Naive B cell (primary cell): ENCODE measurements around the gene SORBS2. TPM values are rescaled to one million over a fixed set of nuclear protein-coding genes. Genes with fewer than 3 reads are reported as not detected.
A peak's percentile ranks its signal among the peaks of the same experiment; 100 is the strongest.

Experiments used
- ATAC-seq, 2 donors: fragments of 150-1000 bp; cut with Tn5 transposase; 2 replicates each; pipeline ENCODE4 v1.10.0; 2021; ENCODE audit warnings: low read depth in 2 of 2, mild to moderate bottlenecking in 2 of 2, moderate library complexity in 2 of 2
- DNase-seq: peaks from one replicate; pipeline ENCODE4 v3.0.0; 2022
- H3K27ac Mint-ChIP-seq, 6 donors: one replicate each; pipeline ENCODE4 v1.8.0; 2020 to 2022; ENCODE audit warnings: mild to moderate bottlenecking in 6 of 6, mixed read lengths in 6 of 6, moderate library complexity in 5 of 6, inconsistent platforms in 2 of 6
- H3K27me3 Mint-ChIP-seq, 3 donors: one replicate each; pipeline ENCODE4 v1.8.0; 2021 to 2022; ENCODE audit warnings: mixed read lengths in 3 of 3, mild to moderate bottlenecking in 1 of 3
- H3K36me3 Mint-ChIP-seq, 2 donors: one replicate each; pipeline ENCODE4 v1.8.0; 2020 to 2022; ENCODE audit warnings: mixed read lengths in 2 of 2, inconsistent platforms in 1 of 2, mild to moderate bottlenecking in 1 of 2
- H3K4me1 Mint-ChIP-seq, 3 donors: one replicate each; pipeline ENCODE4 v1.8.0; 2020 to 2022; ENCODE audit warnings: mixed read lengths in 3 of 3, inconsistent platforms in 1 of 3, mild to moderate bottlenecking in 1 of 3, moderate library complexity in 1 of 3
- H3K4me3 Mint-ChIP-seq, 8 donors: one replicate each; pipeline ENCODE4 v1.8.0; 2020 to 2022; ENCODE audit warnings: mild to moderate bottlenecking in 8 of 8, mixed read lengths in 8 of 8, moderate library complexity in 8 of 8, inconsistent platforms in 2 of 8
- H3K9me3 Mint-ChIP-seq, 7 donors: one replicate each; pipeline ENCODE4 v1.8.0; 2020 to 2022; ENCODE audit warnings: mixed read lengths in 7 of 7, mild to moderate bottlenecking in 5 of 7, inconsistent platforms in 2 of 7, moderate library complexity in 1 of 7
- polyA plus RNA-seq, 6 donors: library from polyadenylated mRNA; unstranded; fragments of 300-500 nt; fragmentation: Illumina TruSeq; gene quantifications; one replicate each; pipeline ENCODE4 v1.2.3, GENCODE V29; 2021; ENCODE audit warnings: low read depth in 6 of 6

Gene SORBS2
- polyA plus RNA-seq, 6 donors from 2014 or later: not detected

- no peak overlapping the region for H3K27ac Mint-ChIP-seq
- no peaks in the 10 kb centered on the region for H3K4me1 Mint-ChIP-seq
- H3K9me3 Mint-ChIP-seq: no peaks in the 10 kb centered on the region
- DNase-seq: no peak
- H3K36me3 Mint-ChIP-seq: no peaks in the 10 kb centered on the region
- H3K4me3 Mint-ChIP-seq: no peak overlapping the region
- ATAC-seq: no peak
- H3K27me3 Mint-ChIP-seq: peaks cover 0 to 7% (median 0%) of the 10 kb centered on the region in 3 donors
These were observed 19.4 kb downstream of the SORBS2 start for GRCh38 chr4:185792384-185793115.

DNA sequence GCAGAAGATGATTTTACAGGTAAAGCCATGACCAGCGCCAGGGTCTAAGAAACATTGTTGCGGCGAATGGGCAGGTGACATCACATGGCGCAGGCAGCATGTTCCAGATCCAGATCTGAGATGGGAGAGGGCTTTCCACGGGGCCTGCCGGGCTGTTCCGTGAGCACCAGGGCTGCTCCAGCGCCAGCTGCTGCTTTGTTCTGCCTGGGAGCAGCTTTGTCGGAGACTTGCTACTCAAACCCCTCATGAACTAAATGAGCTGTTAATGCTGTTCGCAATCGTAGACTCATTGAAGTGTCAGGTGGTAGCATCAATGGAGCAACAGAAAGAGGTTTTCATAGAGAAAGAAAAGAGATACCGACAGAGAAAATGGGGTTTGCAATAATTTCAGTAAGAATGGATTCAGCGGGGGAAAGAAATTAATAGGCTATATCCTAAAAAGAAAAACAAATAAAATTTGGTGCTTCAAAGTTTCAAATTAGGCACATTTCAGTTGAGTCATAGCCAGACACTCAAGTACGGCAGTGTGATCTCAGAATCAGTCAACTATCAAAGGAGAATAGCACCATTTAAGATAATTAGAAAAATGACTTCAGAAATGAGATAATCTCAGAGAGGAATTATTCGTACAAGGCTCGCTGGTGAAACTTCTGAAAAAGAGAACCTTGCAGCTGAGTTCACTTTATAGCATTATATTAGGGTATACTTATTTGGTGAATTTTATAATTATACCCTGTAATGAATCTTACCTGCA is 23.9 kb downstream of the SORBS2 start:
- ATAC-seq (no peak), DNase-seq (no peak)
- Mint-ChIP-seq H3K27me3 (no peaks in the 10 kb centered on the region), H3K4me3 (no peak overlapping the region), H3K36me3 (no peaks in the 10 kb centered on the region), H3K4me1 (no peaks in the 10 kb centered on the region), H3K9me3 (no peaks in the 10 kb centered on the region), H3K27ac (peak overlapping the region in 1 of 6 donors; percentile 66)

GRCh38 chr4:185786422-185786821 is 25.6 kb downstream of the SORBS2 start:
- peaks cover 0 to 8% (median 6%) of the 10 kb centered on the region in 3 donors for H3K27me3 Mint-ChIP-seq
- ATAC-seq (no peak), DNase-seq (no peak)
- no peak overlapping the region for H3K4me3 Mint-ChIP-seq
- H3K36me3 Mint-ChIP-seq: peaks cover 0 to 7% of the 10 kb centered on the region in 2 donors
- peaks cover 0 to 6% (median 0%) of the 10 kb centered on the region in 7 donors for H3K9me3 Mint-ChIP-seq
- no peak overlapping the region for H3K27ac Mint-ChIP-seq
- no peaks in the 10 kb centered on the region for H3K4me1 Mint-ChIP-seq

DNA sequence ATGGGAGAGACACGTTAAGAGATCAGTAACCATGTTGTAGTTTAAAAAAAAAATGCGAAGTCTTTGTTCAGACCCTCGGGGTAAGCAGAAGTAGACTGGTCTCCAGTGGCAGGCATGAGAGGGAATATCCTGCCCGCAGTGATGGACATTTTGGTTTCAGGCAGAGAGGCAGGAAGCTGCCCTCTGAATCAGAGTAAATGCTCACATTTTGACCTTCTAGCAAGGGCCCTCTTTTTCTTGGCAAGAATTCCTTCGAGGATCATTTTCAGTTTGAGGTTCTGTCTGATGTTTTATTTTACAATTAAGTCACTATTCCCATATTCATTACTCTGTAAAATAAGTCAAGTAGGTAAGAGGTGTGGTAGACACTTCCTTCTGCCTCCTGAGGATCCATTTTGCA is 28.4 kb downstream of the SORBS2 start:
- H3K4me3 Mint-ChIP-seq: no peak overlapping the region
- DNase-seq: no peak
- H3K4me1 Mint-ChIP-seq: no peaks in the 10 kb centered on the region
- peaks cover 0 to 10% (median 9%) of the 10 kb centered on the region in 3 donors for H3K27me3 Mint-ChIP-seq
- H3K27ac Mint-ChIP-seq: no peak overlapping the region
- no peak for ATAC-seq
- H3K36me3 Mint-ChIP-seq: peaks cover 0 to 7% of the 10 kb centered on the region in 2 donors
- H3K9me3 Mint-ChIP-seq: peaks cover 0 to 6% (median 0%) of the 10 kb centered on the region in 7 donors

- Mint-ChIP-seq H3K9me3 (peaks cover 0 to 6% (median 0%) of the 10 kb centered on the region in 7 donors), H3K4me1 (no peaks in the 10 kb centered on the region), H3K36me3 (peaks cover 0 to 7% of the 10 kb centered on the region in 2 donors), H3K27me3 (peaks cover 0 to 10% (median 9%) of the 10 kb centered on the region in 3 donors), H3K27ac (no peak overlapping the region), H3K4me3 (no peak overlapping the region)
- DNase-seq (no peak), ATAC-seq (no peak)
These were observed 29.5 kb downstream of the SORBS2 start for GRCh38 chr4:185782523-185782922.

- peaks cover 0 to 7% of the 10 kb centered on the region in 2 donors for H3K36me3 Mint-ChIP-seq
- peaks cover 0 to 10% (median 9%) of the 10 kb centered on the region in 3 donors for H3K27me3 Mint-ChIP-seq
- ATAC-seq (no peak), DNase-seq (no peak)
- peak overlapping the region in 1 of 6 donors; percentile 46 for H3K27ac Mint-ChIP-seq
- H3K4me3 Mint-ChIP-seq: no peak overlapping the region
- peaks cover 0 to 6% (median 0%) of the 10 kb centered on the region in 7 donors for H3K9me3 Mint-ChIP-seq
- H3K4me1 Mint-ChIP-seq: no peaks in the 10 kb centered on the region
These were observed 30.3 kb downstream of the SORBS2 start for GRCh38 chr4:185781555-185782215.

- Mint-ChIP-seq H3K36me3 (peaks cover 0 to 7% of the 10 kb centered on the region in 2 donors), H3K4me1 (no peaks in the 10 kb centered on the region), H3K27ac (no peak overlapping the region), H3K27me3 (peaks cover 0 to 10% (median 9%) of the 10 kb centered on the region in 3 donors), H3K4me3 (no peak overlapping the region), H3K9me3 (peaks cover 0 to 6% (median 0%) of the 10 kb centered on the region in 7 donors)
- DNase-seq: no peak
- ATAC-seq: no peak
These were observed 31.5 kb downstream of the SORBS2 start for GRCh38 chr4:185780472-185780871.

- Mint-ChIP-seq H3K27me3 (peaks cover 4 to 14% (median 12%) of the 10 kb centered on the region in 3 donors), H3K9me3 (peaks cover 0 to 6% (median 0%) of the 10 kb centered on the region in 7 donors), H3K4me3 (no peak overlapping the region), H3K4me1 (no peaks in the 10 kb centered on the region), H3K36me3 (peaks cover 0 to 7% of the 10 kb centered on the region in 2 donors), H3K27ac (no peak overlapping the region)
- no peak for DNase-seq
- no peak for ATAC-seq
These were observed 32.5 kb downstream of the SORBS2 start for GRCh38 chr4:185779517-185779916.

- Mint-ChIP-seq H3K4me3 (no peak overlapping the region), H3K4me1 (no peaks in the 10 kb centered on the region), H3K27ac (no peak overlapping the region), H3K27me3 (peaks cover 4 to 23% (median 22%) of the 10 kb centered on the region in 3 donors), H3K36me3 (peaks cover 0 to 7% of the 10 kb centered on the region in 2 donors), H3K9me3 (peaks cover 0 to 6% (median 0%) of the 10 kb centered on the region in 7 donors)
- no peak for ATAC-seq
- no peak for DNase-seq
These were observed 33.7 kb downstream of the SORBS2 start for GRCh38 chr4:185778307-185778706.

GRCh38 chr4:185775792-185776555 is 36.0 kb downstream of the SORBS2 start:
- Mint-ChIP-seq H3K4me3 (no peak overlapping the region), H3K27ac (peak overlapping the region in 1 of 6 donors; percentile 9), H3K27me3 (peaks cover 7 to 27% (median 21%) of the 10 kb centered on the region in 3 donors), H3K4me1 (no peaks in the 10 kb centered on the region), H3K9me3 (peaks cover 0 to 12% (median 5%) of the 10 kb centered on the region in 7 donors), H3K36me3 (peaks cover 3 to 6% of the 10 kb centered on the region in 2 donors)
- ATAC-seq: no peak
- DNase-seq: no peak

GRCh38 chr4:185774845-185775680 is 36.9 kb downstream of the SORBS2 start:
- Mint-ChIP-seq H3K36me3 (peaks cover 3 to 6% of the 10 kb centered on the region in 2 donors), H3K4me1 (no peaks in the 10 kb centered on the region), H3K27me3 (peaks cover 7 to 27% (median 21%) of the 10 kb centered on the region in 3 donors), H3K27ac (no peak overlapping the region), H3K9me3 (peaks cover 0 to 21% (median 7%) of the 10 kb centered on the region in 7 donors), H3K4me3 (no peak overlapping the region)
- ATAC-seq (no peak), DNase-seq (no peak)

DNA sequence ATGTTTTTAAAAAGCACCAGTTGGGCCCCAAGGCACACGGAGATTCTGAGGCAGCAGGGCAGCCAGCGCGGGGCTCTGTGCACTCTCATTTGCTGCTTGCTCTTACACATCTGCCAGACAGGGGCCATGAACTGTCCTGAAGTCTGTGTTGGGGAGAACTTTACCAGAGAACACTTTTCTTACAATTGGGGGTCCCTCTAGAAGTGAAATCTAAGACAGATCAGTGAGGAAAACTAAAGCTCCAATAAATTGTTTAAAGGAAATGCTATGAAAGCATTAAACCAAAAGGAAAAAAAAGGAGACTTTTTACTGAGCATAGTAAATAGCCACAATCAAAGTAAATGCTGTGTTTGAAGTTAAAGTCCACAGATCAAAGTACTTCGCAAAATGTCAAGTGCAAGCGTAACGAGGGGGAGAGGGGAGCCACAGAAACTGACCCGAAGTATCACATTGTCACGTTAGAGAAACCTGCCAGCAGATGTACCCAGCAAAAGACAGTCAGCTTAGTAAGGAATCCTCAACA is 37.8 kb downstream of the SORBS2 start:
- H3K36me3 Mint-ChIP-seq: peaks cover 3 to 6% of the 10 kb centered on the region in 2 donors
- no peak overlapping the region for H3K27ac Mint-ChIP-seq
- H3K9me3 Mint-ChIP-seq: peaks cover 0 to 22% (median 7%) of the 10 kb centered on the region in 7 donors
- ATAC-seq (no peak), DNase-seq (no peak)
- H3K4me1 Mint-ChIP-seq: no peaks in the 10 kb centered on the region
- H3K4me3 Mint-ChIP-seq: no peak overlapping the region
- peaks cover 7 to 27% (median 21%) of the 10 kb centered on the region in 3 donors for H3K27me3 Mint-ChIP-seq
